C4-2B (cell line): ENCODE data around the gene DIS3L.

ENCODE experiments used
- ZFX ChIP-seq: fragments of 450-650 bp; IDR thresholded peaks from 2 replicates; pipeline ENCODE4 v1.6.1; 2017
- TF ChIP-seq, protein P1 (sequence below): fragments of 450-650 bp; conservative IDR thresholded peaks from 2 replicates; pipeline ENCODE4 v1.5.1; 2017; ENCODE audit warnings: mild to moderate bottlenecking

DNA sequence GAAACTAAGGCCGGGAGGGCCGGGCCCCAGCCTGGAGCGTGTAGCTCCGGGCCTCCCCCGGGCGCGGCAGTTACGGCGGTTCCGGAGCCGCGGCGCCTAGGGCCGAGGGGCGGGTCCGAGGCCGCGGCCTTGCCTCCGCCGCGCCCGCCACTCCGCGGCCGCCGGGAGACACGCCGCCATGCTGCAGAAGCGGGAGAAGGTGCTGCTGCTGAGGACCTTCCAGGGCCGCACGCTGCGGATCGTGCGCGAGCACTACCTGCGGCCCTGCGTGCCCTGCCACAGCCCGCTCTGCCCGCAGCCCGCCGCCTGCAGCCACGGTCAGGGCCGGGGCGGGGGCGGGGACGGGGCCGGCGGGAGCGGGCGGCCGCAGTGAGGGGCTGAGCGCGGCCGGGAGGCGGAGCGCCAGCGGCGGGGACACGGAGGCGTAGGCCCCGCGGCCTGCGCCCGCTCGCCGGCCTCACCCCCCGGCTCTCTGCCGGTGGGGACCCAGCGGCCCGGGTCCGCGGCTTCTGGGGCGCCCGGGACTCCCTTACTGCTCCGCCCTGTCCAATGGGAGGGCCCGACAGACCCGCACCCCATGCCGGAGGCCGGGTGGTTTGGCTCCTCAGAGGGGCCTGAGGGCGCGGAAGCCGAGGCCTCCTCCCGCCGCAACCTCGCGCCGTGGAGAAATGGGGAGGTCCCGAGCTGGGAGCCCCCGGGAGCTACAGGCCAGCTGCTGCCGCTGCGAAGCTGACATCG lies at the start of gene DIS3L:
- TF ChIP-seq, protein P1, sequence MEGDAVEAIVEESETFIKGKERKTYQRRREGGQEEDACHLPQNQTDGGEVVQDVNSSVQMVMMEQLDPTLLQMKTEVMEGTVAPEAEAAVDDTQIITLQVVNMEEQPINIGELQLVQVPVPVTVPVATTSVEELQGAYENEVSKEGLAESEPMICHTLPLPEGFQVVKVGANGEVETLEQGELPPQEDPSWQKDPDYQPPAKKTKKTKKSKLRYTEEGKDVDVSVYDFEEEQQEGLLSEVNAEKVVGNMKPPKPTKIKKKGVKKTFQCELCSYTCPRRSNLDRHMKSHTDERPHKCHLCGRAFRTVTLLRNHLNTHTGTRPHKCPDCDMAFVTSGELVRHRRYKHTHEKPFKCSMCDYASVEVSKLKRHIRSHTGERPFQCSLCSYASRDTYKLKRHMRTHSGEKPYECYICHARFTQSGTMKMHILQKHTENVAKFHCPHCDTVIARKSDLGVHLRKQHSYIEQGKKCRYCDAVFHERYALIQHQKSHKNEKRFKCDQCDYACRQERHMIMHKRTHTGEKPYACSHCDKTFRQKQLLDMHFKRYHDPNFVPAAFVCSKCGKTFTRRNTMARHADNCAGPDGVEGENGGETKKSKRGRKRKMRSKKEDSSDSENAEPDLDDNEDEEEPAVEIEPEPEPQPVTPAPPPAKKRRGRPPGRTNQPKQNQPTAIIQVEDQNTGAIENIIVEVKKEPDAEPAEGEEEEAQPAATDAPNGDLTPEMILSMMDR = peak; percentile 10; the same call in 1 of the 2 replicates
- TF ChIP-seq ZFX = peak; percentile 100
